GM11168 (cell line): ENCODE measurements around the gene KCNK15.
"Not testable (repeated sequence)": the region's sequence is repeated elsewhere in the genome, so short reads cannot be mapped to it uniquely, and the experiment has no call there.

ENCODE experiments used
- in situ Hi-C: fragments of 300-500 bp; cut with MboI; formaldehyde crosslinking; loops from one replicate; pipeline ENCODE4 v1.12.0; 2022; ENCODE audit warnings: low sequenced_read_pairs; ENCODE audit not compliant: unreplicated experiment

KCNK15 gene

GRCh38 chr20:44752099-44752931, 6.7 kb downstream of the KCNK15 start:
- in situ Hi-C loops = no loop called here

- in situ Hi-C loops = no loop called here
Observed at GRCh38 chr20:44754554-44754953, 8.9 kb downstream of the KCNK15 start.

GRCh38 chr20:44756011-44756688, 10.5 kb downstream of the KCNK15 start:
- in situ Hi-C loops = no loop called here

- in situ Hi-C loops = no loop called here
Observed at GRCh38 chr20:44756956-44757355, 11.3 kb downstream of the KCNK15 start.

- in situ Hi-C loops = no loop called here
Observed at GRCh38 chr20:44758247-44759101, 12.8 kb downstream of the KCNK15 start.

GRCh38 chr20:44759595-44759994, 13.9 kb downstream of the KCNK15 start:
- in situ Hi-C loops = no loop called here

GRCh38 chr20:44761423-44761822, 15.8 kb downstream of the KCNK15 start:
- in situ Hi-C loops = no loop called here

GRCh38 chr20:44762466-44763140, 16.9 kb downstream of the KCNK15 start:
- in situ Hi-C loops = no loop called here

GRCh38 chr20:44763798-44764197, 18.1 kb downstream of the KCNK15 start:
- in situ Hi-C loops = not testable (repeated sequence)

GRCh38 chr20:44765091-44765490, 19.4 kb downstream of the KCNK15 start:
- in situ Hi-C loops = no loop called here

- in situ Hi-C loops = no loop called here
Observed at GRCh38 chr20:44765701-44766347, 20.2 kb downstream of the KCNK15 start.

- in situ Hi-C loops = no loop called here
Observed at GRCh38 chr20:44768256-44768655, 22.6 kb downstream of the KCNK15 start.

GRCh38 chr20:44768854-44769480, 23.3 kb downstream of the KCNK15 start:
- in situ Hi-C loops = no loop called here

GRCh38 chr20:44769481-44769863, 23.8 kb downstream of the KCNK15 start:
- in situ Hi-C loops = no loop called here

- in situ Hi-C loops = loop anchor here (10.0 kb wide), 1 partner anchor 94 kb away; no protein-coding TSS in a partner anchor
Observed at GRCh38 chr20:44770484-44771171, 25.0 kb downstream of the KCNK15 start.

GRCh38 chr20:44771172-44771535, 25.5 kb downstream of the KCNK15 start:
- in situ Hi-C loops = loop anchor here (10.0 kb wide), 1 partner anchor 94 kb away; no protein-coding TSS in a partner anchor

GRCh38 chr20:44772636-44773035, 27.0 kb downstream of the KCNK15 start:
- in situ Hi-C loops = loop anchor here (10.0 kb wide), 1 partner anchor 92 kb away; no protein-coding TSS in a partner anchor

GRCh38 chr20:44773070-44773829, 27.6 kb downstream of the KCNK15 start:
- in situ Hi-C loops = loop anchor here (10.0 kb wide), 1 partner anchor 92 kb away; no protein-coding TSS in a partner anchor
